GM12878 (cell line): ENCODE results near the gene APOL4. TPM values are rescaled to one million over a fixed set of nuclear protein-coding genes. Genes with fewer than 3 reads are reported as not detected.

Experiments used
- ATAC-seq: fragments of 200-7000 bp; cut with Tn5 transposase; 3 replicates; pipeline ENCODE4 v1.9.1; 2020; ENCODE audit warnings: mild to moderate bottlenecking, moderate library complexity
- BruUV-seq: library from RNA; stranded (reverse); fragments of 400-500 nt; replicated peaks from 2 replicates; lab custom pipeline; 2021; lab: Mats Ljungman, UMichigan
- CTCF ChIA-PET: fragments of 300-600 bp; sonication (Branson Sonifier 250); formaldehyde crosslinking; extraction: SDS; loops from one replicate; lab custom pipeline; 2021; ENCODE audit warnings: inconsistent platforms; lab: Yijun Ruan, JAX
- POLR2A ChIA-PET: fragments of 350-600 bp; formaldehyde crosslinking; extraction: SDS; loops from one replicate; lab custom pipeline; 2021; ENCODE audit warnings: inconsistent platforms; lab: Charles Lee
- RAD21 ChIA-PET: fragments of 300-600 bp; sonication (Branson Sonifier 250); formaldehyde crosslinking; loops from one replicate; lab custom pipeline; 2023; ENCODE audit warnings: antibody characterized with exemption; ENCODE audit not compliant: unreplicated experiment; lab: Charles Lee
- SMC1A ChIA-PET: fragments of 300-600 bp; sonication (Branson Sonifier 250); formaldehyde crosslinking; loops from one replicate; lab custom pipeline; 2023; ENCODE audit not compliant: unreplicated experiment, uncharacterized antibody; lab: Charles Lee
- DNase-seq: peaks from one replicate; pipeline ENCODE4 v3.0.0-alpha.2; 2011; ENCODE audit warnings: low read depth, low spot score
- FAIRE-seq: peaks from 3 replicates; lab custom pipeline; 2011; peaks lifted over from hg19 to GRCh38; lab: Jason Lieb, UNC
- H2AFZ ChIP-seq: 2 replicates; pipeline ENCODE4 v1.6.0; 2011; ENCODE audit warnings: low read depth, low read length, control low read depth; ENCODE audit not compliant: control insufficient read depth
- H3K27ac ChIP-seq: 2 replicates; pipeline ENCODE4 v1.5.1; 2011; ENCODE audit warnings: control low read depth; ENCODE audit not compliant: control insufficient read depth, insufficient read depth
- H3K27me3 ChIP-seq, 2 experiments: replicated peaks in 1 of 2; 2 replicates each; pipeline versions ENCODE4 v1.6.0 to v1.6.1; 2011; ENCODE audit warnings: low read length in 1 of 2; ENCODE audit not compliant: control insufficient read depth in 2 of 2, insufficient read depth in 2 of 2
- H3K36me3 ChIP-seq, 2 experiments: 2 replicates each; pipeline ENCODE4 v1.5.1; 2011; ENCODE audit warnings: low read length in 1 of 2; ENCODE audit not compliant: control insufficient read depth in 2 of 2, insufficient read depth in 2 of 2
- H3K4me1 ChIP-seq: 2 replicates; pipeline ENCODE4 v1.6.1; 2011; ENCODE audit warnings: mild to moderate bottlenecking, low read length, moderate library complexity, mixed read lengths; ENCODE audit not compliant: control insufficient read depth, insufficient read depth
- H3K4me2 ChIP-seq: 2 replicates; pipeline ENCODE4 v1.6.0; 2011; ENCODE audit warnings: control low read depth; ENCODE audit not compliant: control insufficient read depth, insufficient read depth
- H3K4me3 ChIP-seq: fragments of 200-600 bp; sonication (generic); 2 replicates; pipeline ENCODE4 v1.5.1; 2016
- H3K79me2 ChIP-seq: 2 replicates; pipeline ENCODE4 v1.6.0; 2011; ENCODE audit warnings: low read length; ENCODE audit not compliant: control insufficient read depth, insufficient read depth
- H3K9ac ChIP-seq: 2 replicates; pipeline ENCODE4 v1.8.0; 2011; ENCODE audit warnings: low read length, control low read depth, mixed read lengths; ENCODE audit not compliant: control insufficient read depth, insufficient read depth
- H3K9me3 ChIP-seq: replicated peaks from 3 replicates; pipeline ENCODE4 v1.5.1; 2011; ENCODE audit warnings: mild to moderate bottlenecking, low read length; ENCODE audit not compliant: control insufficient read depth, insufficient read depth
- H4K20me1 ChIP-seq: 2 replicates; pipeline ENCODE4 v1.6.0; 2011; ENCODE audit not compliant: control insufficient read depth, insufficient read depth
- ATF2 ChIP-seq: IDR thresholded peaks from 2 replicates; pipeline ENCODE4 v1.6.1; 2012; ENCODE audit warnings: low read length, inconsistent platforms
- BCL3 ChIP-seq: IDR thresholded peaks from 2 replicates; pipeline ENCODE4 v1.6.1; 2011; ENCODE audit warnings: borderline replicate concordance, low read depth, mild to moderate bottlenecking, moderate library complexity, low read length; ENCODE audit not compliant: insufficient read depth, poor library complexity, severe bottlenecking
- BMI1 ChIP-seq: fragments of 450-650 bp; IDR thresholded peaks from 2 replicates; pipeline ENCODE4 v1.6.1; 2016; ENCODE audit warnings: mild to moderate bottlenecking, moderate library complexity, borderline replicate concordance
- NR2F1 ChIP-seq: fragments of 450-650 bp; conservative IDR thresholded peaks from 2 replicates; pipeline ENCODE4 v1.6.1; 2017; ENCODE audit warnings: mild to moderate bottlenecking
- RBBP5 ChIP-seq: fragments of 200-600 bp; sonication (generic); conservative IDR thresholded peaks from 2 replicates; pipeline ENCODE4 v1.6.1; 2016
- REST ChIP-seq: IDR thresholded peaks from 2 replicates; pipeline ENCODE4 v1.6.1; 2012; ENCODE audit warnings: mild to moderate bottlenecking, low read depth, low read length
- SREBF1 ChIP-seq: IDR thresholded peaks from 2 replicates; pipeline ENCODE4 v1.6.1; 2012; ENCODE audit warnings: mild to moderate bottlenecking, low read length
- ZBTB40 ChIP-seq: fragments of 450-650 bp; IDR thresholded peaks from 2 replicates; pipeline ENCODE4 v1.6.1; 2016; ENCODE audit warnings: mild to moderate bottlenecking, moderate library complexity, borderline replicate concordance
- WGBS: methylation state at CpG from one replicate; pipeline ENCODE4 v1.1.6; 2016; ENCODE audit warnings: low lambda C conversion rate; ENCODE audit not compliant: insufficient replicate concordance, insufficient coverage; ENCODE audit errors: missing lambda C conversion rate; 5-methylcytosine and 5-hydroxymethylcytosine counted together
- in situ Hi-C: fragments of 300-500 bp; cut with MboI; formaldehyde crosslinking; loops from 9 replicates; pipeline ENCODE4 v1.14.3; 2018; ENCODE audit warnings: mixed read lengths
- intact Hi-C: fragments of 100-400 bp; cut with micrococcal nuclease; formaldehyde crosslinking; loops from one replicate; pipeline ENCODE4 v1.14.2; 2022; ENCODE audit not compliant: unreplicated experiment
- polyA plus RNA-seq, 11 experiments: library from polyadenylated mRNA; depleted of rRNA in 4 of 11; unstranded in 6 of 11; stranded (reverse) in 5 of 11; fragments of >200 nt; fragmentation: Nextera tagmentation in 4 of 11; fragmentation: Illumina TruSeq in 1 of 11; extraction: Ambion mirVana in 4 of 11; extraction: Trizol in 1 of 11; gene quantifications; 1 replicate in 1 of 11; 2 replicates in 10 of 11; pipeline versions ENCODE4 v1.2.1 to v1.2.3, GENCODE V29; 2011 to 2016; ENCODE audit warnings: inconsistent platforms in 2 of 11, missing spikeins in 2 of 11, low read depth in 1 of 11
- total RNA-seq, 4 experiments: library from RNA; depleted of rRNA in 3 of 4; stranded (reverse); fragments of >200 nt in 3 of 4; fragmentation: Illumina TruSeq in 1 of 4; extraction: Trizol in 1 of 4; gene quantifications; 2 replicates each; pipeline versions ENCODE4 v1.2.1 to v1.2.3, GENCODE V29; 2013 to 2021

Gene APOL4
- total and polyA plus RNA-seq, 10 of the 15 experiments (the other 5 are each of a cell fraction or from before 2014, with no cell fraction given), result 0.03 to 0.24 (median 0.19) TPM; not detected in 7

GRCh38 chr22:36154423-36154945 lies 47.1 kb downstream of the APOL4 start:
- in situ Hi-C loops (no loop called here), intact Hi-C loops (no loop called here)
- Histone ChIP-seq H3K79me2 (peaks cover 39% of the 10 kb centered on the region), H3K9ac (no peak overlapping the region), H2AFZ (no peak overlapping the region), H3K9me3 (no peaks in the 10 kb centered on the region; the same call in 2 of the 3 replicates), H3K4me1 (peaks cover 18% of the 10 kb centered on the region), H3K36me3 (peaks cover 0 to 6% of the 10 kb centered on the region in 2 experiments; a peak in 2 of 4 replicates), H3K27me3 (no peaks in the 10 kb centered on the region), H3K4me2 (no peak overlapping the region), H3K4me3 (no peak overlapping the region), H4K20me1 (no peaks in the 10 kb centered on the region), H3K27ac (no peak overlapping the region)
- ChIA-PET CTCF (interaction anchor here (0.6 to 3.9 kb wide), 2 partner anchors 12 to 25 kb away, joined by 3 to 45 read pairs; no protein-coding TSS in a partner anchor), RAD21 (no interaction called here), SMC1A (interaction anchor here (3.7 kb wide), 2 partner anchors 9 to 25 kb away, joined by 18 to 32 read pairs; no protein-coding TSS in a partner anchor), POLR2A (interaction anchor here (1.7 kb wide), 1 partner anchor 8 kb away, joined by 4 read pairs; no protein-coding TSS in a partner anchor)
- FAIRE-seq, result no peak
- TF ChIP-seq BCL3 (no peak), REST (no peak), SREBF1 (no peak), ZBTB40 (no peak), RBBP5 (no peak), ATF2 (no peak), NR2F1 (no peak), BMI1 (no peak)
- no peak for DNase-seq
- BruUV-seq, result no TSS peak
- no peak for ATAC-seq
- WGBS, result 97% methylated on average over 3 of the region's 3 CpGs
